HUES48 (cell line): ENCODE results near the gene TCF3.
"Not testable (repeated sequence)": the region's sequence is repeated elsewhere in the genome, so short reads cannot be mapped to it uniquely, and the experiment has no call there.

ENCODE experiments used
- H3K27ac ChIP-seq: one replicate; pipeline ENCODE4 v1.7.0; 2013; ENCODE audit warnings: low read depth, low read length, inconsistent platforms
- H3K27me3 ChIP-seq: 2 replicates; pipeline ENCODE4 v1.6.1; 2013; ENCODE audit warnings: mild to moderate bottlenecking, low read length; ENCODE audit not compliant: control insufficient read depth, insufficient read depth
- H3K36me3 ChIP-seq: 2 replicates; pipeline ENCODE4 v1.6.1; 2013; ENCODE audit warnings: low read length; ENCODE audit not compliant: control insufficient read depth, insufficient read depth
- H3K4me1 ChIP-seq: 2 replicates; pipeline ENCODE4 v1.6.1; 2013; ENCODE audit warnings: mild to moderate bottlenecking, low read length; ENCODE audit not compliant: control insufficient read depth, insufficient read depth
- H3K4me3 ChIP-seq: 2 replicates; pipeline ENCODE4 v1.5.1; 2013; ENCODE audit warnings: mild to moderate bottlenecking, low read depth, low read length
- H3K9ac ChIP-seq: 2 replicates; pipeline ENCODE4 v1.6.1; 2013; ENCODE audit warnings: mild to moderate bottlenecking, low read depth, low read length, moderate library complexity
- H3K9me3 ChIP-seq: 2 replicates; pipeline ENCODE4 v1.6.1; 2013; ENCODE audit warnings: low read length; ENCODE audit not compliant: control insufficient read depth, insufficient read depth

TCF3 gene

GRCh38 chr19:1649706-1650649 is 2.4 kb downstream of the TCF3 start:
- Histone ChIP-seq H3K9me3 (no peaks in the 10 kb centered on the region), H3K4me1 (peaks cover 5% of the 10 kb centered on the region), H3K27ac (peak overlapping the region; percentile 95), H3K36me3 (peaks cover 51% of the 10 kb centered on the region), H3K9ac (peak overlapping the region; percentile 44; the same call in 1 of the 2 replicates), H3K4me3 (peak overlapping the region; percentile 87), H3K27me3 (no peaks in the 10 kb centered on the region)

- no peaks in the 10 kb centered on the region for H3K9me3 ChIP-seq
- H3K4me1 ChIP-seq = peaks cover 5% of the 10 kb centered on the region
- no peak overlapping the region for H3K27ac ChIP-seq
- peaks cover 61% of the 10 kb centered on the region for H3K36me3 ChIP-seq
- no peaks in the 10 kb centered on the region for H3K27me3 ChIP-seq
- H3K4me3 ChIP-seq = no peak overlapping the region
- no peak overlapping the region for H3K9ac ChIP-seq
These were observed 3.4 kb downstream of the TCF3 start for GRCh38 chr19:1648920-1649541.

- Histone ChIP-seq H3K4me1 (peaks cover 5% of the 10 kb centered on the region), H3K27ac (no peak overlapping the region), H3K36me3 (peaks cover 66% of the 10 kb centered on the region), H3K27me3 (no peaks in the 10 kb centered on the region), H3K9me3 (no peaks in the 10 kb centered on the region), H3K9ac (no peak overlapping the region), H3K4me3 (no peak overlapping the region)
These were observed 4.0 kb downstream of the TCF3 start for GRCh38 chr19:1648459-1648849.

GRCh38 chr19:1647501-1648458 is 4.6 kb downstream of the TCF3 start:
- peaks cover 73% of the 10 kb centered on the region for H3K36me3 ChIP-seq
- H3K27ac ChIP-seq = no peak overlapping the region
- no peaks in the 10 kb centered on the region for H3K27me3 ChIP-seq
- H3K4me1 ChIP-seq = peaks cover 5% of the 10 kb centered on the region
- H3K9ac ChIP-seq = no peak overlapping the region
- H3K9me3 ChIP-seq = no peaks in the 10 kb centered on the region
- no peak overlapping the region for H3K4me3 ChIP-seq

- Histone ChIP-seq H3K4me1 (peaks cover 5% of the 10 kb centered on the region), H3K9me3 (no peaks in the 10 kb centered on the region), H3K36me3 (peaks cover 82% of the 10 kb centered on the region), H3K27ac (no peak overlapping the region), H3K27me3 (no peaks in the 10 kb centered on the region), H3K4me3 (no peak overlapping the region), H3K9ac (no peak overlapping the region)
These were observed 5.6 kb downstream of the TCF3 start for GRCh38 chr19:1646659-1647453.

- H3K27me3 ChIP-seq = no peaks in the 10 kb centered on the region
- H3K4me1 ChIP-seq = peaks cover 5% of the 10 kb centered on the region
- H3K9ac ChIP-seq = no peak overlapping the region
- peaks cover 89% of the 10 kb centered on the region for H3K36me3 ChIP-seq
- no peak overlapping the region for H3K4me3 ChIP-seq
- H3K27ac ChIP-seq = no peak overlapping the region
- no peaks in the 10 kb centered on the region for H3K9me3 ChIP-seq
These were observed 6.3 kb downstream of the TCF3 start for GRCh38 chr19:1646149-1646548.

- no peak overlapping the region for H3K4me3 ChIP-seq
- no peaks in the 10 kb centered on the region for H3K27me3 ChIP-seq
- H3K27ac ChIP-seq = no peak overlapping the region
- peaks cover 4% of the 10 kb centered on the region for H3K4me1 ChIP-seq
- no peaks in the 10 kb centered on the region for H3K9me3 ChIP-seq
- H3K9ac ChIP-seq = no peak overlapping the region
- peaks cover 93% of the 10 kb centered on the region for H3K36me3 ChIP-seq
These were observed 7.1 kb downstream of the TCF3 start for GRCh38 chr19:1645299-1645698.

GRCh38 chr19:1644070-1644469 is 8.3 kb downstream of the TCF3 start:
- Histone ChIP-seq H3K27me3 (no peaks in the 10 kb centered on the region), H3K4me1 (no peaks in the 10 kb centered on the region), H3K36me3 (peaks cover 93% of the 10 kb centered on the region), H3K9ac (no peak overlapping the region), H3K27ac (no peak overlapping the region), H3K4me3 (no peak overlapping the region), H3K9me3 (no peaks in the 10 kb centered on the region)

GRCh38 chr19:1640893-1641448 is 11.4 kb downstream of the TCF3 start:
- not testable (repeated sequence) for H3K4me1 ChIP-seq, H3K9ac ChIP-seq, H3K4me3 ChIP-seq, H3K27me3 ChIP-seq, H3K9me3 ChIP-seq, H3K27ac ChIP-seq
- peaks cover 90% of the 10 kb centered on the region for H3K36me3 ChIP-seq
